SK-N-SH (cell line): ENCODE results near the gene TMEM182. TPM values are rescaled to one million over a fixed set of nuclear protein-coding genes. Genes with fewer than 3 reads are reported as not detected.

Experiments used
- CTCF ChIA-PET: fragments of 300-600, 350-600 bp; formaldehyde crosslinking; extraction: SDS; loops from one replicate; lab custom pipeline; 2021; lab: Yijun Ruan, JAX
- POLR2A ChIA-PET: fragments of 350-600 bp; sonication (Branson Sonifier 250); formaldehyde crosslinking; extraction: SDS; loops from one replicate; lab custom pipeline; 2020; ENCODE audit warnings: antibody characterized with exemption, inconsistent platforms; lab: Yijun Ruan, JAX
- DNase-seq: peaks from one replicate; pipeline ENCODE4 v3.0.0; 2012
- H2AFZ ChIP-seq: fragments of 200-600 bp; sonication (generic); 2 replicates; pipeline ENCODE4 v1.8.1; 2016; ENCODE audit warnings: antibody characterized with exemption, mild to moderate bottlenecking, low read depth
- H3F3A ChIP-seq: fragments of 200-600 bp; sonication (generic); replicated peaks from 2 replicates; pipeline ENCODE3; 2016; ENCODE audit warnings: antibody characterized with exemption, mild to moderate bottlenecking; ENCODE audit not compliant: insufficient read depth
- H3K27ac ChIP-seq, 2 experiments: fragments of 200-500 bp in 1 of 2; fragments of 200-600 bp in 1 of 2; sonication (Bioruptor generic) in 1 of 2; sonication (generic), shearing (Covaris generic) in 1 of 2; 2 replicates each; pipeline versions ENCODE4 v1.5.1 to v1.6.1; 2014 to 2016; ENCODE audit warnings: low read depth in 2 of 2, inconsistent platforms in 1 of 2, low read length in 1 of 2, mild to moderate bottlenecking in 1 of 2, mixed read lengths in 1 of 2
- H3K27me3 ChIP-seq: fragments of 200-600 bp; sonication (generic), shearing (Covaris generic); 2 replicates; pipeline ENCODE4 v1.6.1; 2016; ENCODE audit warnings: mixed run types; ENCODE audit not compliant: insufficient read depth
- H3K36me3 ChIP-seq, 2 experiments: fragments of 200-500 bp in 1 of 2; fragments of 200-600 bp in 1 of 2; sonication (Bioruptor generic) in 1 of 2; sonication (generic) in 1 of 2; replicated peaks in 1 of 2; 2 replicates each; pipeline versions ENCODE3 to v1.5.1; 2014 to 2016; ENCODE audit warnings: low read length in 1 of 2, mild to moderate bottlenecking in 1 of 2; ENCODE audit not compliant: insufficient read depth in 2 of 2, control insufficient read depth in 1 of 2
- H3K4me1 ChIP-seq, 2 experiments: fragments of 200-500 bp in 1 of 2; fragments of 200-600 bp in 1 of 2; sonication (Bioruptor generic) in 1 of 2; sonication (generic), shearing (Covaris generic) in 1 of 2; 2 replicates each; pipeline versions ENCODE4 v1.5.1 to v1.6.1; 2014 to 2016; ENCODE audit warnings: low read depth in 1 of 2, low read length in 1 of 2, mixed run types in 1 of 2; ENCODE audit not compliant: insufficient read depth in 2 of 2, control insufficient read depth in 1 of 2
- H3K4me2 ChIP-seq: fragments of 200-600 bp; sonication (generic), shearing (Covaris generic); 2 replicates; pipeline ENCODE4 v1.6.1; 2017; ENCODE audit warnings: mixed run types
- H3K4me3 ChIP-seq, 2 experiments: fragments of 200-500 bp in 1 of 2; fragments of 200-600 bp in 1 of 2; sonication (Bioruptor generic) in 1 of 2; sonication (generic), shearing (Covaris generic) in 1 of 2; 2 replicates each; pipeline versions ENCODE4 v1.5.1 to v1.8.1; 2014 to 2016; ENCODE audit warnings: low read depth in 2 of 2, inconsistent platforms in 1 of 2, low read length in 1 of 2, mild to moderate bottlenecking in 1 of 2, mixed read lengths in 1 of 2, moderate library complexity in 1 of 2
- H3K79me2 ChIP-seq: fragments of 200-600 bp; sonication (generic); 2 replicates; pipeline ENCODE4 v1.8.1; 2017; ENCODE audit warnings: mild to moderate bottlenecking; ENCODE audit not compliant: insufficient read depth
- H3K9ac ChIP-seq: fragments of 200-600 bp; sonication (generic); 2 replicates; pipeline ENCODE4 v1.6.1; 2017; ENCODE audit warnings: mixed run types
- H3K9me2 ChIP-seq: fragments of 200-600 bp; sonication (generic); 2 replicates; pipeline ENCODE4 v1.6.1; 2017; ENCODE audit warnings: mixed run types
- H3K9me3 ChIP-seq: fragments of 200-600 bp; sonication (generic); 2 replicates; pipeline ENCODE4 v1.6.1; 2017; ENCODE audit warnings: mixed run types, mild to moderate bottlenecking, moderate library complexity
- H4K20me1 ChIP-seq: fragments of 200-600 bp; sonication (generic); 2 replicates; pipeline ENCODE4 v1.6.1; 2017; ENCODE audit warnings: mild to moderate bottlenecking, mixed run types; ENCODE audit not compliant: insufficient read depth
- CTCF ChIP-seq: fragments of 200-600 bp; sonication (generic); IDR thresholded peaks from 2 replicates; pipeline ENCODE4 v1.6.1; 2017; ENCODE audit warnings: antibody characterized with exemption, mild to moderate bottlenecking, moderate library complexity
- ELF1 ChIP-seq: IDR thresholded peaks from 2 replicates; pipeline ENCODE4 v1.4.0; 2012
- EP300 ChIP-seq, 2 experiments: IDR thresholded peaks; 2 replicates each; pipeline versions ENCODE4 v1.4.0 to v1.6.1; 2012; ENCODE audit warnings: borderline replicate concordance in 1 of 2, low read depth in 1 of 2, low read length in 1 of 2
- EZH2phosphoT487 ChIP-seq: fragments of 200-600 bp; sonication (generic); IDR thresholded peaks from 2 replicates; pipeline ENCODE4 v1.6.1; 2017; ENCODE audit warnings: low read depth, mixed run types, mild to moderate bottlenecking, antibody characterized with exemption, moderate library complexity, borderline replicate concordance
- FOSL2 ChIP-seq: IDR thresholded peaks from 2 replicates; pipeline ENCODE4 v1.4.0; 2012; ENCODE audit warnings: low read depth, mild to moderate bottlenecking, moderate library complexity, borderline replicate concordance
- FOXJ3 ChIP-seq: sonication (generic); formaldehyde crosslinking; IDR thresholded peaks from 2 replicates; pipeline ENCODE4 v1.5.1; 2020; ENCODE audit warnings: mild to moderate bottlenecking, missing genetic modification reagents
- FOXM1 ChIP-seq: IDR thresholded peaks from 2 replicates; pipeline ENCODE4 v1.4.0; 2012; ENCODE audit warnings: low read depth, mild to moderate bottlenecking
- GABPA ChIP-seq: IDR thresholded peaks from 2 replicates; pipeline ENCODE4 v1.4.0; 2012; ENCODE audit warnings: low read depth, mild to moderate bottlenecking
- GATA2 ChIP-seq: sonication (generic); formaldehyde crosslinking; IDR thresholded peaks from 2 replicates; pipeline ENCODE4 v1.5.0; 2020; ENCODE audit warnings: mild to moderate bottlenecking, missing genetic modification reagents
- JUND ChIP-seq: IDR thresholded peaks from 2 replicates; pipeline ENCODE4 v1.4.0; 2012
- MAX ChIP-seq: IDR thresholded peaks from 2 replicates; pipeline ENCODE4 v1.4.0; 2012; ENCODE audit warnings: low read depth
- MEF2A ChIP-seq: IDR thresholded peaks from 2 replicates; pipeline ENCODE4 v1.4.0; 2012; ENCODE audit warnings: low read depth, borderline replicate concordance
- MXI1 ChIP-seq: IDR thresholded peaks from 2 replicates; pipeline ENCODE4 v1.6.1; 2012; ENCODE audit warnings: mild to moderate bottlenecking, low read depth, low read length, improper control_type of control experiment
- NFIC ChIP-seq: IDR thresholded peaks from 2 replicates; pipeline ENCODE4 v1.4.0; 2012; ENCODE audit warnings: borderline replicate concordance
- POLR2AphosphoS5 ChIP-seq: IDR thresholded peaks from 2 replicates; pipeline ENCODE4 v1.6.1; 2012; ENCODE audit warnings: low read depth, low read length
- RAD21 ChIP-seq: IDR thresholded peaks from 2 replicates; pipeline ENCODE4 v1.6.1; 2012; ENCODE audit warnings: mild to moderate bottlenecking, low read length
- RCOR1 ChIP-seq: fragments of 150-350 bp; IDR thresholded peaks from 2 replicates; pipeline ENCODE4 v1.6.1; 2017; ENCODE audit warnings: antibody characterized with exemption, low read length
- REST ChIP-seq: IDR thresholded peaks from 2 replicates; pipeline ENCODE4 v1.6.1; 2012; ENCODE audit warnings: mild to moderate bottlenecking, low read depth, low read length, moderate library complexity
- RFX5 ChIP-seq: IDR thresholded peaks from 2 replicates; pipeline ENCODE4 v1.6.1; 2012; ENCODE audit warnings: mild to moderate bottlenecking, improper control_type of control experiment, low read length
- RXRA ChIP-seq: IDR thresholded peaks from 2 replicates; pipeline ENCODE4 v1.4.0; 2012; ENCODE audit warnings: low read depth, mild to moderate bottlenecking, borderline replicate concordance
- SMC3 ChIP-seq: IDR thresholded peaks from 2 replicates; pipeline ENCODE4 v1.6.1; 2012; ENCODE audit warnings: low read depth, low read length, improper control_type of control experiment
- TAF1 ChIP-seq: IDR thresholded peaks from 2 replicates; pipeline ENCODE4 v1.6.1; 2012; ENCODE audit warnings: low read depth, mild to moderate bottlenecking, low read length, moderate library complexity, borderline replicate concordance
- TCF12 ChIP-seq: IDR thresholded peaks from 2 replicates; pipeline ENCODE4 v1.4.0; 2012
- YY1 ChIP-seq: IDR thresholded peaks from 2 replicates; pipeline ENCODE4 v1.4.0; 2012; ENCODE audit warnings: low read depth, mild to moderate bottlenecking
- ZBTB33 ChIP-seq: IDR thresholded peaks from 2 replicates; pipeline ENCODE4 v1.4.0; 2012; ENCODE audit warnings: low read depth, borderline replicate concordance
- WGBS: methylation state at CpG from one replicate; pipeline ENCODE4 v1.1.6; 2017; ENCODE audit warnings: low lambda C conversion rate; 5-methylcytosine and 5-hydroxymethylcytosine counted together
- polyA plus RNA-seq, 3 experiments: library from polyadenylated mRNA; depleted of rRNA; stranded (reverse); fragments of >200 nt; gene quantifications; 2 replicates each; pipeline ENCODE4 v1.2.3, GENCODE V29; 2012

TMEM182 gene
- polyA plus RNA-seq, 1 of the 3 experiments (the other 2 are of a cell fraction) = 1.7 TPM

GRCh38 chr2:102736410-102737409 lies 25.1 kb upstream of the TMEM182 start:
- Histone ChIP-seq H4K20me1 (no peaks in the 10 kb centered on the region), H3K4me1 (peaks cover 0 to 15% of the 10 kb centered on the region in 2 experiments; a peak in 2 of 4 replicates), H3K27me3 (no peaks in the 10 kb centered on the region), H3F3A (no peaks in the 10 kb centered on the region), H3K4me3 (peak overlapping the region; percentile 75 to 98), H2AFZ (peak overlapping the region; percentile 98), H3K36me3 (peaks cover 0 to 5% of the 10 kb centered on the region in 2 experiments), H3K9me3 (no peaks in the 10 kb centered on the region), H3K27ac (peak overlapping the region in 1 of 2 experiments; percentile 75; a peak in 1 of 4 replicates), H3K9ac (peak overlapping the region; percentile 51), H3K79me2 (no peaks in the 10 kb centered on the region), H3K9me2 (no peaks in the 10 kb centered on the region), H3K4me2 (peak overlapping the region; percentile 89)
- ChIA-PET POLR2A (interaction anchor here (0.6 to 1.0 kb wide), 2 partner anchors 37 to 90 kb away, joined by 3 read pairs; no protein-coding TSS in a partner anchor), CTCF (interaction anchor here (0.7 to 4.3 kb wide), 7 partner anchors 10 to 136 kb away, joined by 3 to 43 read pairs (median 3); no protein-coding TSS in a partner anchor)
- DNase-seq = peak; percentile 94
- WGBS = 2% methylated on average over 29 of the region's 52 CpGs
- no peak for TF ChIP-seq TCF12
- peak; percentile 73; the same call in 1 of the 2 replicates for TF ChIP-seq POLR2AphosphoS5
- TF ChIP-seq FOSL2 = no peak
- no peak for TF ChIP-seq RFX5
- TF ChIP-seq MEF2A = no peak
- TF ChIP-seq ZBTB33 = no peak
- TF ChIP-seq TAF1 = peak; percentile 19; the same call in 1 of the 2 replicates
- TF ChIP-seq CTCF = no peak
- no peak for TF ChIP-seq NFIC
- TF ChIP-seq GABPA = peak; percentile 55; the same call in 1 of the 2 replicates
- TF ChIP-seq RAD21 = no peak
- TF ChIP-seq FOXJ3 (CRISPR knock-in tag) = no peak
- TF ChIP-seq YY1 = no peak
- no peak for TF ChIP-seq SMC3
- no peak for TF ChIP-seq EZH2phosphoT487
- TF ChIP-seq RCOR1 = peak; percentile 38; the same call in 1 of the 2 replicates
- TF ChIP-seq REST = no peak
- TF ChIP-seq ELF1 = peak; percentile 71
- TF ChIP-seq EP300 (IDR thresholded peaks at IDR 0.05; ENCODE audit: borderline replicate concordance in 1 of 2, low read depth in 1 of 2, low read length in 1 of 2) = no peak
- TF ChIP-seq RXRA = no peak
- peak; percentile 62; the same call in 1 of the 2 replicates for TF ChIP-seq MAX
- TF ChIP-seq MXI1 = peak; percentile 65
- no peak for TF ChIP-seq FOXM1
- no peak for TF ChIP-seq JUND
- TF ChIP-seq GATA2 = no peak
